ENCODE results near the gene ATG13. TPM values are rescaled to one million over a fixed set of nuclear protein-coding genes. Genes with fewer than 3 reads are reported as not detected.

Gene ATG13
- polyA plus RNA-seq, 1 donor (not counting 4 experiments of a cell fraction or from before 2014, with no cell fraction given), result 33.3 TPM

DNA sequence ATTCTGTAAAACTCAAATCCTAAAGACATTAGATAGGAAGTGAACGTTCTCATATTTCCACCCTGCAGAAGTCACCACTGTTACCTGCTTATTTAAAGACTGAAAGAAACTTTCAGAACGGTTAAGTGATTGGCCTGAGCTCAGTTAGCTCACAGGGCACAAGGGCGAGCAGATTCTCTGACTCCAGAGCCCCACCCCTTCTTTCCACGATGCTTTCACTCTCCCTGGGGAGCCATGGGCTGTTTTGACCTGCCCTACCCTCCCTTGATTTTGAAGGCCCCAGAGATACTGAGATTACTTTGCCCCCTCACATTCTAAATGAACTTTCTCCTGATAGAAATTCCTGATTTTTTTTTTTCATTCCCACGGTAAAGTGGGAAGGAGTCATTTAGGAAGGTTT lies 49.2 kb downstream of the ATG13 start:
- Histone ChIP-seq H3K9ac (ENCODE audit: control insufficient read depth, extremely low read depth, insufficient read depth, low read length) (no peak overlapping the region), H3K4me3 (ENCODE audit: control insufficient read depth in 2 of 3, extremely low read depth in 1 of 3, insufficient read depth in 2 of 3, low read depth in 1 of 3, low read length in 3 of 3) (no peak overlapping the region), H3K4me1 (ENCODE audit: control insufficient read depth, extremely low read depth, insufficient read depth, low read length) (peaks cover 5% of the 10 kb centered on the region), H3K9me1 (ENCODE audit: control insufficient read depth, extremely low read depth, insufficient read depth, low read length) (no peaks in the 10 kb centered on the region), H4K20me1 (ENCODE audit: control insufficient read depth, extremely low read depth, insufficient read depth, low read length) (no peaks in the 10 kb centered on the region), H3K27ac (ENCODE audit: control insufficient read depth, insufficient read depth, low read length) (no peak overlapping the region), H3K79me2 (ENCODE audit: control insufficient read depth, insufficient read depth, low read length) (no peaks in the 10 kb centered on the region), H3K4me2 (ENCODE audit: control insufficient read depth, extremely low read depth, insufficient read depth, low read depth, low read length) (no peak overlapping the region), H2AFZ (ENCODE audit: control insufficient read depth, low read length) (no peak overlapping the region), H3K27me3 (ENCODE audit: control insufficient read depth, extremely low read depth, insufficient read depth, low read length) (no peaks in the 10 kb centered on the region), H3K9me3 (ENCODE audit: control insufficient read depth, low read depth, low read length) (no peaks in the 10 kb centered on the region), H3K36me3 (ENCODE audit: control insufficient read depth in 2 of 2, extremely low read depth in 1 of 2, insufficient read depth in 2 of 2, low read length in 2 of 2) (peaks cover 29 to 31% of the 10 kb centered on the region in 2 experiments)
- dilution Hi-C loops (cut with MboI; ENCODE audit: extremely low pct_ligation_motif_present, low sequenced_read_pairs), result no loop called here
- DNase-seq (ENCODE audit: low read depth, low spot score), result no peak
- TF ChIP-seq CTCF (optimal IDR thresholded peaks at IDR 0.05 in 1 of 3, IDR thresholded peaks at IDR 0.05 in 1 of 3, conservative IDR thresholded peaks at IDR 0.05 in 1 of 3; ENCODE audit: extremely low read depth in 1 of 3, insufficient read depth in 2 of 3, low read length in 3 of 3) (no peak), EZH2 (IDR thresholded peaks at IDR 0.05; ENCODE audit: low read length) (no peak)
- no peak for FAIRE-seq

GRCh38 chr11:46667043-46667481 lies 49.7 kb downstream of the ATG13 start:
- Histone ChIP-seq H3K27me3 (ENCODE audit: control insufficient read depth, extremely low read depth, insufficient read depth, low read length) (no peaks in the 10 kb centered on the region), H3K27ac (ENCODE audit: control insufficient read depth, insufficient read depth, low read length) (no peak overlapping the region), H3K79me2 (ENCODE audit: control insufficient read depth, insufficient read depth, low read length) (no peaks in the 10 kb centered on the region), H3K9ac (ENCODE audit: control insufficient read depth, extremely low read depth, insufficient read depth, low read length) (no peak overlapping the region), H3K36me3 (ENCODE audit: control insufficient read depth in 2 of 2, extremely low read depth in 1 of 2, insufficient read depth in 2 of 2, low read length in 2 of 2) (peaks cover 32% of the 10 kb centered on the region in 2 experiments), H3K9me3 (ENCODE audit: control insufficient read depth, low read depth, low read length) (no peaks in the 10 kb centered on the region), H3K9me1 (ENCODE audit: control insufficient read depth, extremely low read depth, insufficient read depth, low read length) (no peaks in the 10 kb centered on the region), H4K20me1 (ENCODE audit: control insufficient read depth, extremely low read depth, insufficient read depth, low read length) (no peaks in the 10 kb centered on the region), H3K4me2 (ENCODE audit: control insufficient read depth, extremely low read depth, insufficient read depth, low read depth, low read length) (no peak overlapping the region), H3K4me3 (ENCODE audit: control insufficient read depth in 2 of 3, extremely low read depth in 1 of 3, insufficient read depth in 2 of 3, low read depth in 1 of 3, low read length in 3 of 3) (no peak overlapping the region), H3K4me1 (ENCODE audit: control insufficient read depth, extremely low read depth, insufficient read depth, low read length) (peaks cover 5% of the 10 kb centered on the region), H2AFZ (ENCODE audit: control insufficient read depth, low read length) (no peak overlapping the region)
- DNase-seq (ENCODE audit: low read depth, low spot score) (no peak), FAIRE-seq (no peak)
- dilution Hi-C loops (cut with MboI; ENCODE audit: extremely low pct_ligation_motif_present, low sequenced_read_pairs), result no loop called here
- TF ChIP-seq CTCF (optimal IDR thresholded peaks at IDR 0.05 in 1 of 3, IDR thresholded peaks at IDR 0.05 in 1 of 3, conservative IDR thresholded peaks at IDR 0.05 in 1 of 3; ENCODE audit: extremely low read depth in 1 of 3, insufficient read depth in 2 of 3, low read length in 3 of 3) (no peak), EZH2 (IDR thresholded peaks at IDR 0.05; ENCODE audit: low read length) (no peak)

All from keratinocyte (primary cell).